ENCODE data around the gene NOCT. TPM values are rescaled to one million over a fixed set of nuclear protein-coding genes. Genes with fewer than 3 reads are reported as not detected.
"Not testable (repeated sequence)": the region's sequence is repeated elsewhere in the genome, so short reads cannot be mapped to it uniquely, and the experiment has no call there.

Gene NOCT
- total RNA-seq, 1 donor from 2014 or later, result 4.8 TPM

- Histone ChIP-seq H3K27me3 (no peaks in the 10 kb centered on the region), H3K36me3 (no peaks in the 10 kb centered on the region), H3K4me1 (peaks cover 17% of the 10 kb centered on the region), H3K27ac (peak overlapping the region; percentile 88), H3K4me3 (peak overlapping the region; percentile 62), H3K9me3 (no peaks in the 10 kb centered on the region)
- ATAC-seq (no peak), DNase-seq (peak; percentile 83)
- TF ChIP-seq CTCF (IDR thresholded peaks at IDR 0.05), result no peak
- intact Hi-C loops (cut with DNase I), result no loop called here
These were observed 429 bp downstream of the NOCT start for GRCh38 chr4:139015948-139016471.

- Histone ChIP-seq H3K9me3 (no peaks in the 10 kb centered on the region), H3K36me3 (no peaks in the 10 kb centered on the region), H3K27me3 (no peaks in the 10 kb centered on the region), H3K4me3 (no peak overlapping the region), H3K27ac (no peak overlapping the region), H3K4me1 (peaks cover 17% of the 10 kb centered on the region)
- intact Hi-C loops (cut with DNase I), result no loop called here
- ATAC-seq, result no peak
- no peak for TF ChIP-seq CTCF (IDR thresholded peaks at IDR 0.05)
- DNase-seq, result no peak
These were observed 2.3 kb downstream of the NOCT start for GRCh38 chr4:139017861-139018260.

- ATAC-seq (no peak), DNase-seq (no peak)
- H3K27me3 ChIP-seq, result no peaks in the 10 kb centered on the region
- H3K4me1 ChIP-seq, result peaks cover 17% of the 10 kb centered on the region
- H3K9me3 ChIP-seq, result no peaks in the 10 kb centered on the region
- H3K4me3 ChIP-seq, result no peak overlapping the region
- TF ChIP-seq CTCF (IDR thresholded peaks at IDR 0.05), result no peak
- no peak overlapping the region for H3K27ac ChIP-seq
- no peaks in the 10 kb centered on the region for H3K36me3 ChIP-seq
- intact Hi-C loops (cut with DNase I), result no loop called here
These were observed 2.9 kb downstream of the NOCT start for GRCh38 chr4:139018501-139018900.

GRCh38 chr4:139018971-139019758 is 3.6 kb downstream of the NOCT start:
- Histone ChIP-seq H3K36me3 (no peaks in the 10 kb centered on the region), H3K9me3 (no peaks in the 10 kb centered on the region), H3K27me3 (no peaks in the 10 kb centered on the region), H3K4me1 (peaks cover 17% of the 10 kb centered on the region), H3K4me3 (no peak overlapping the region), H3K27ac (no peak overlapping the region)
- DNase-seq (no peak), ATAC-seq (no peak)
- no peak for TF ChIP-seq CTCF (IDR thresholded peaks at IDR 0.05)
- intact Hi-C loops (cut with DNase I), result no loop called here

GRCh38 chr4:139020384-139020783 is 4.8 kb downstream of the NOCT start:
- Histone ChIP-seq H3K36me3 (no peaks in the 10 kb centered on the region), H3K27ac (no peak overlapping the region), H3K4me3 (no peak overlapping the region), H3K27me3 (no peaks in the 10 kb centered on the region), H3K4me1 (peaks cover 12% of the 10 kb centered on the region), H3K9me3 (no peaks in the 10 kb centered on the region)
- DNase-seq, result no peak
- intact Hi-C loops (cut with DNase I), result no loop called here
- ATAC-seq, result no peak
- TF ChIP-seq CTCF (IDR thresholded peaks at IDR 0.05), result no peak

- H3K36me3 ChIP-seq; ATAC-seq; DNase-seq; H3K27ac ChIP-seq; H3K9me3 ChIP-seq; H3K4me3 ChIP-seq; H3K27me3 ChIP-seq; intact Hi-C loops (cut with DNase I): not testable (repeated sequence)
- peaks cover 12% of the 10 kb centered on the region for H3K4me1 ChIP-seq
These were observed 5.5 kb downstream of the NOCT start for GRCh38 chr4:139021071-139021470.
